Measurements from ENCODE around the gene XXYLT1. TPM values are rescaled to one million over a fixed set of nuclear protein-coding genes. Genes with fewer than 3 reads are reported as not detected.
"Not testable (repeated sequence)": the region's sequence is repeated elsewhere in the genome, so short reads cannot be mapped to it uniquely, and the experiment has no call there.

The XXYLT1 gene
- total and polyA plus RNA-seq, 7 donors, result 2.5 to 13.8 (median 11.1) TPM

GRCh38 chr3:195057716-195058115 is 213.2 kb downstream of the XXYLT1 start:
- intact Hi-C loops (cut with DNase I), result no loop called here
- 95% methylated on average over 7 of the region's 7 CpGs for WGBS, 2 donors
- TF ChIP-seq POLR2A (IDR thresholded peaks at IDR 0.05) (no peak), EP300 (IDR thresholded peaks at IDR 0.05) (no peak), CTCF (IDR thresholded peaks at IDR 0.05) (no peak), POLR2AphosphoS5 (IDR thresholded peaks at IDR 0.05) (no peak)
- peak; percentile 52 for DNase-seq
- Histone ChIP-seq H3K9me3 (no peaks in the 10 kb centered on the region), H3K36me3 (no peaks in the 10 kb centered on the region), H3K4me3 (no peak overlapping the region), H3K27ac (no peak overlapping the region), H3K4me1 (no peaks in the 10 kb centered on the region), H3K27me3 (no peaks in the 10 kb centered on the region)

- Histone ChIP-seq H3K36me3 (no peaks in the 10 kb centered on the region), H3K9me3 (no peaks in the 10 kb centered on the region), H3K4me1 (no peaks in the 10 kb centered on the region), H3K27me3 (no peaks in the 10 kb centered on the region), H3K4me3 (no peak overlapping the region), H3K27ac (no peak overlapping the region)
- intact Hi-C loops (cut with DNase I), result no loop called here
- 78 to 85% methylated on average over 5 of the region's 5 CpGs for WGBS, 2 donors
- TF ChIP-seq POLR2AphosphoS5 (IDR thresholded peaks at IDR 0.05) (no peak), POLR2A (IDR thresholded peaks at IDR 0.05) (no peak), EP300 (IDR thresholded peaks at IDR 0.05) (no peak)
- no peak for DNase-seq
These were observed 214.5 kb downstream of the XXYLT1 start for GRCh38 chr3:195056506-195056905.

- Histone ChIP-seq H3K36me3 (no peaks in the 10 kb centered on the region), H3K4me3 (no peak overlapping the region), H3K27ac (no peak overlapping the region), H3K4me1 (no peaks in the 10 kb centered on the region), H3K9me3 (no peaks in the 10 kb centered on the region), H3K27me3 (no peaks in the 10 kb centered on the region)
- intact Hi-C loops (cut with DNase I), result no loop called here
- peak; percentile 30 for DNase-seq
- 88 to 89% methylated on average over 6 of the region's 6 CpGs for WGBS, 2 donors
- TF ChIP-seq EP300 (IDR thresholded peaks at IDR 0.05) (no peak), POLR2A (IDR thresholded peaks at IDR 0.05) (no peak), POLR2AphosphoS5 (IDR thresholded peaks at IDR 0.05) (no peak), CTCF (IDR thresholded peaks at IDR 0.05) (no peak)
These were observed 216.6 kb downstream of the XXYLT1 start for GRCh38 chr3:195054311-195054710.

GRCh38 chr3:195052939-195053338 is 218.0 kb downstream of the XXYLT1 start:
- H3K4me3 ChIP-seq, result no peak overlapping the region
- 76 to 85% methylated on average over 6 of the region's 6 CpGs for WGBS, 2 donors
- H3K4me1 ChIP-seq, result no peaks in the 10 kb centered on the region
- H3K9me3 ChIP-seq, result no peaks in the 10 kb centered on the region
- H3K27ac ChIP-seq, result no peak overlapping the region
- no peaks in the 10 kb centered on the region for H3K36me3 ChIP-seq
- no peak for TF ChIP-seq CTCF (IDR thresholded peaks at IDR 0.05)
- H3K27me3 ChIP-seq, result no peaks in the 10 kb centered on the region
- intact Hi-C loops (cut with DNase I), result no loop called here
- DNase-seq, result no peak

- H3K36me3 ChIP-seq; intact Hi-C loops (cut with DNase I); H3K27me3 ChIP-seq; H3K27ac ChIP-seq; DNase-seq; H3K4me1 ChIP-seq; H3K9me3 ChIP-seq; H3K4me3 ChIP-seq: not testable (repeated sequence)
- WGBS, 2 donors, result 67 to 82% methylated on average over 5 of the region's 5 CpGs
These were observed 220.7 kb downstream of the XXYLT1 start for GRCh38 chr3:195050296-195050695.

GRCh38 chr3:195048059-195048905 is 222.7 kb downstream of the XXYLT1 start:
- peak; percentile 29 for DNase-seq
- TF ChIP-seq POLR2AphosphoS5 (IDR thresholded peaks at IDR 0.05) (no peak), EP300 (IDR thresholded peaks at IDR 0.05) (no peak), CTCF (IDR thresholded peaks at IDR 0.05) (no peak), POLR2A (IDR thresholded peaks at IDR 0.05) (no peak)

More at GRCh38 chr3:195048059-195048905, 222.7 kb downstream of the XXYLT1 start:
- no peaks in the 10 kb centered on the region for H3K27me3 ChIP-seq
- H3K4me1 ChIP-seq, result no peaks in the 10 kb centered on the region
- no peaks in the 10 kb centered on the region for H3K9me3 ChIP-seq
- WGBS, 2 donors, result 79% methylated on average over 16 of the region's 16 CpGs
- H3K4me3 ChIP-seq, result no peak overlapping the region
- no peaks in the 10 kb centered on the region for H3K36me3 ChIP-seq
- intact Hi-C loops (cut with DNase I), result no loop called here
- H3K27ac ChIP-seq, result no peak overlapping the region
